CD14-positive monocyte (primary cell): ENCODE results near the gene GRM4. TPM values are rescaled to one million over a fixed set of nuclear protein-coding genes. Genes with fewer than 3 reads are reported as not detected.

ENCODE experiments used
- DNase-seq, 3 donors: peaks; one replicate each; pipeline ENCODE4 v3.0.0-alpha.2; 2011 to 2022
- H2AFZ ChIP-seq: 2 replicates; pipeline ENCODE4 v1.6.0; 2012; ENCODE audit warnings: mild to moderate bottlenecking, low read depth, low read length, inconsistent platforms; ENCODE audit not compliant: insufficient read depth, poor library complexity, severe bottlenecking
- H3K27ac ChIP-seq, 2 donors: 1 replicate in 1 of 2; 2 replicates in 1 of 2; pipeline ENCODE4 v1.5.1; 2012 to 2013; ENCODE audit warnings: low read length in 2 of 2, control low read depth in 1 of 2, inconsistent platforms in 1 of 2, low read depth in 1 of 2, mild to moderate bottlenecking in 1 of 2
- H3K27me3 ChIP-seq, 2 donors: one replicate each; pipeline versions ENCODE4 v1.6.0 to v1.6.1; 2011 to 2013; ENCODE audit warnings: low read length in 2 of 2; ENCODE audit not compliant: control insufficient read depth in 2 of 2, insufficient read depth in 2 of 2
- H3K36me3 ChIP-seq, 2 donors: replicated peaks in 1 of 2; 1 replicate in 1 of 2; 2 replicates in 1 of 2; pipeline versions ENCODE4 v1.5.1 to v1.6.1; 2012 to 2013; ENCODE audit warnings: low read length in 2 of 2, control low read depth in 1 of 2, inconsistent platforms in 1 of 2, mild to moderate bottlenecking in 1 of 2; ENCODE audit not compliant: insufficient read depth in 2 of 2, control insufficient read depth in 1 of 2
- H3K4me1 ChIP-seq, 2 donors: 1 replicate in 1 of 2; 2 replicates in 1 of 2; pipeline versions ENCODE4 v1.5.1 to v1.6.1; 2012 to 2013; ENCODE audit warnings: low read length in 2 of 2, control low read depth in 1 of 2, inconsistent platforms in 1 of 2, mild to moderate bottlenecking in 1 of 2, moderate library complexity in 1 of 2; ENCODE audit not compliant: insufficient read depth in 2 of 2, control insufficient read depth in 1 of 2
- H3K4me2 ChIP-seq: replicated peaks from 2 replicates; pipeline ENCODE3; 2012; ENCODE audit warnings: low read length, moderate library complexity, mild to moderate bottlenecking; ENCODE audit not compliant: poor library complexity, severe bottlenecking; ENCODE audit errors: extremely low read depth
- H3K4me3 ChIP-seq, 3 experiments: fragments of 200-600 bp in 1 of 3; sonication (generic) in 1 of 3; replicated peaks in 1 of 3; 1 replicate in 2 of 3; 2 replicates in 1 of 3; pipeline ENCODE4 v1.5.1; 2011 to 2013; ENCODE audit warnings: low read length in 3 of 3, mild to moderate bottlenecking in 3 of 3, control low read depth in 2 of 3, low read depth in 2 of 3, inconsistent platforms in 1 of 3, moderate library complexity in 1 of 3
- H3K79me2 ChIP-seq: 2 replicates; pipeline ENCODE4 v1.6.0; 2012; ENCODE audit warnings: mild to moderate bottlenecking, control low read depth, inconsistent platforms, low read length, moderate library complexity; ENCODE audit not compliant: insufficient read depth
- H3K9ac ChIP-seq: 2 replicates; pipeline ENCODE4 v1.6.0; 2017; ENCODE audit warnings: low read length, mild to moderate bottlenecking; ENCODE audit not compliant: insufficient read depth, poor library complexity, severe bottlenecking
- H3K9me3 ChIP-seq, 2 donors: replicated peaks in 1 of 2; 1 replicate in 1 of 2; 2 replicates in 1 of 2; pipeline versions ENCODE4 v1.5.1 to v1.6.1; 2012 to 2013; ENCODE audit warnings: low read length in 2 of 2, control low read depth in 1 of 2; ENCODE audit not compliant: control insufficient read depth in 1 of 2, insufficient read depth in 1 of 2
- H4K20me1 ChIP-seq: 2 replicates; pipeline ENCODE4 v1.6.0; 2012; ENCODE audit warnings: mild to moderate bottlenecking, low read length, control low read depth, moderate library complexity; ENCODE audit not compliant: insufficient read depth
- H3K27ac Mint-ChIP-seq, 7 donors: one replicate each; pipeline ENCODE4 v1.8.0; 2020; ENCODE audit warnings: mild to moderate bottlenecking in 7 of 7, mixed read lengths in 7 of 7, moderate library complexity in 6 of 7, inconsistent platforms in 2 of 7
- H3K27me3 Mint-ChIP-seq, 3 donors: one replicate each; pipeline ENCODE4 v1.8.0; 2021 to 2022; ENCODE audit warnings: low read depth in 3 of 3, mild to moderate bottlenecking in 3 of 3, mixed read lengths in 3 of 3, moderate library complexity in 3 of 3, inconsistent platforms in 1 of 3
- H3K36me3 Mint-ChIP-seq, 2 donors: one replicate each; pipeline ENCODE4 v1.8.0; 2020; ENCODE audit warnings: mixed read lengths in 2 of 2, inconsistent platforms in 1 of 2, mild to moderate bottlenecking in 1 of 2
- H3K4me1 Mint-ChIP-seq: one replicate; pipeline ENCODE4 v1.8.0; 2020; ENCODE audit warnings: mild to moderate bottlenecking, mixed read lengths
- H3K4me3 Mint-ChIP-seq, 2 donors: one replicate each; pipeline ENCODE4 v1.8.0; 2020; ENCODE audit warnings: mild to moderate bottlenecking in 2 of 2, mixed read lengths in 2 of 2, moderate library complexity in 1 of 2
- H3K9me3 Mint-ChIP-seq, 7 donors: one replicate each; pipeline ENCODE4 v1.8.0; 2020 to 2022; ENCODE audit warnings: mixed read lengths in 7 of 7, mild to moderate bottlenecking in 6 of 7, moderate library complexity in 6 of 7, inconsistent platforms in 2 of 7
- WGBS: methylation state at CpG from one replicate; pipeline ENCODE4 v1.1.5; 2013; ENCODE audit warnings: missing lambda C conversion rate; ENCODE audit not compliant: insufficient coverage; 5-methylcytosine and 5-hydroxymethylcytosine counted together
- intact Hi-C, 2 donors: fragments of 100-400 bp; cut with micrococcal nuclease; formaldehyde crosslinking; loops; one replicate each; pipeline versions ENCODE4 v1.15.0 to v1.15.1; 2023
- polyA plus RNA-seq, 3 donors: library from polyadenylated mRNA; depleted of rRNA in 1 of 3; unstranded in 2 of 3; stranded (reverse) in 1 of 3; fragments of 300-500 nt in 2 of 3; fragments of >200 nt in 1 of 3; fragmentation: Illumina TruSeq in 2 of 3; gene quantifications; 1 replicate in 2 of 3; 2 replicates in 1 of 3; pipeline ENCODE4 v1.2.3, GENCODE V29; 2012 to 2021
- TF ChIP-seq, protein P1 (sequence below): fragments of 200-600 bp; IDR thresholded peaks from one replicate; pipeline ENCODE4 v1.8.0; 2022; ENCODE audit warnings: antibody characterized with exemption, mild to moderate bottlenecking

The GRM4 gene
- polyA plus RNA-seq, 3 donors: not detected

DNA sequence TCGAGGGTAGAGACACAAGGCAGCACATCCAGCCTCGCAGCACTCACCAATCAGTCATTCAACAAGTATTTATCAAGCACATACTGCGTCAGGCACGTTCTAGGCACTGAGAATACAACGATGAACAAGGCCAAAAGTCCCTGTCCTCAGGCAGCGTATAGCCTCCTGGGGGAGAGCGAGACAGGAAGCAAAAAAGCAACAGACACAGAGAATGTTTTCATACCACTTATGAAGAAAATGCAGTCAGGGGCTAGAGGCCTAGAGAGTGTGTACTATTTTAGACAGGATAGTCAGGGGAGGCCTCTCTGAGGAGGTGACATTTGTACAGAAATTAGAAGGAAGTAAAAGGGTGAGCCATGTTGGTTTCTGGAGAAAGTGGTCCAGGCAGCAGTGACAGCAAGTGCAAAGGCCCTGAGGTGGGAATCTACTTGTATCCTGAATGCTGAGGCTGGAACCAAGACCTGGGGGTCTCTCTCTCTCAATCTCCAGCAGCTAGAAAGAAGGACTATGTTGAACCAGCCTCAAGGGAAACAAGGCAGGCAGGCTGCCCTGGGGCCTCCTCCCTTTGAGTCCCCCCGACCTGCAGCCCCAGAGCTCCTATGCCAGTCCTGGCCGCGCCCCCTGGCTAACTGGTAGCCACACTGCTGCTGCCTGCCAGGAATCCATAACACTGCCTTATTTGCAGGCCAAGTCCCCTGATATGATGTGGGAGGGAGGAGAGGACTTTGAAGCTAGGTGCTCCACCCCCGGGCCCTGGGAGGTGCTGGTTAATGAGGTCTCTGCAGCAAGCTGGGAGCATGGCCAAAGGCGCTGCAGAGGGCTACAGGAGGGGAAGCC, 151.2 kb downstream of the GRM4 start:
- DNase-seq: no peak
- H3K79me2 ChIP-seq: no peaks in the 10 kb centered on the region
- Mint-ChIP-seq H3K4me3 (peak overlapping the region in 1 of 2 donors; percentile 2), H3K9me3 (peaks cover 0 to 5% (median 2%) of the 10 kb centered on the region in 7 donors), H3K27ac (no peak overlapping the region), H3K27me3 (peaks cover 4 to 13% (median 11%) of the 10 kb centered on the region in 3 donors), H3K36me3 (no peaks in the 10 kb centered on the region), H3K4me1 (peaks cover 11% of the 10 kb centered on the region)
- no peaks in the 10 kb centered on the region for H3K36me3 ChIP-seq
- H3K9ac ChIP-seq: no peak overlapping the region
- H4K20me1 ChIP-seq: no peaks in the 10 kb centered on the region
- WGBS: 94% methylated on average over 11 of the region's 12 CpGs
- H3K4me2 ChIP-seq: no peak overlapping the region
- H3K9me3 ChIP-seq: no peaks in the 10 kb centered on the region
- no peak overlapping the region for H2AFZ ChIP-seq
- H3K27me3 ChIP-seq: peaks cover 0 to 2% of the 10 kb centered on the region in 2 donors
- intact Hi-C loops: no loop called here
- peaks cover 0 to 10% of the 10 kb centered on the region in 2 donors for H3K4me1 ChIP-seq
- H3K4me3 ChIP-seq: no peak overlapping the region
- TF ChIP-seq, protein P1, sequence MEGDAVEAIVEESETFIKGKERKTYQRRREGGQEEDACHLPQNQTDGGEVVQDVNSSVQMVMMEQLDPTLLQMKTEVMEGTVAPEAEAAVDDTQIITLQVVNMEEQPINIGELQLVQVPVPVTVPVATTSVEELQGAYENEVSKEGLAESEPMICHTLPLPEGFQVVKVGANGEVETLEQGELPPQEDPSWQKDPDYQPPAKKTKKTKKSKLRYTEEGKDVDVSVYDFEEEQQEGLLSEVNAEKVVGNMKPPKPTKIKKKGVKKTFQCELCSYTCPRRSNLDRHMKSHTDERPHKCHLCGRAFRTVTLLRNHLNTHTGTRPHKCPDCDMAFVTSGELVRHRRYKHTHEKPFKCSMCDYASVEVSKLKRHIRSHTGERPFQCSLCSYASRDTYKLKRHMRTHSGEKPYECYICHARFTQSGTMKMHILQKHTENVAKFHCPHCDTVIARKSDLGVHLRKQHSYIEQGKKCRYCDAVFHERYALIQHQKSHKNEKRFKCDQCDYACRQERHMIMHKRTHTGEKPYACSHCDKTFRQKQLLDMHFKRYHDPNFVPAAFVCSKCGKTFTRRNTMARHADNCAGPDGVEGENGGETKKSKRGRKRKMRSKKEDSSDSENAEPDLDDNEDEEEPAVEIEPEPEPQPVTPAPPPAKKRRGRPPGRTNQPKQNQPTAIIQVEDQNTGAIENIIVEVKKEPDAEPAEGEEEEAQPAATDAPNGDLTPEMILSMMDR: no peak
- no peak overlapping the region for H3K27ac ChIP-seq

DNA sequence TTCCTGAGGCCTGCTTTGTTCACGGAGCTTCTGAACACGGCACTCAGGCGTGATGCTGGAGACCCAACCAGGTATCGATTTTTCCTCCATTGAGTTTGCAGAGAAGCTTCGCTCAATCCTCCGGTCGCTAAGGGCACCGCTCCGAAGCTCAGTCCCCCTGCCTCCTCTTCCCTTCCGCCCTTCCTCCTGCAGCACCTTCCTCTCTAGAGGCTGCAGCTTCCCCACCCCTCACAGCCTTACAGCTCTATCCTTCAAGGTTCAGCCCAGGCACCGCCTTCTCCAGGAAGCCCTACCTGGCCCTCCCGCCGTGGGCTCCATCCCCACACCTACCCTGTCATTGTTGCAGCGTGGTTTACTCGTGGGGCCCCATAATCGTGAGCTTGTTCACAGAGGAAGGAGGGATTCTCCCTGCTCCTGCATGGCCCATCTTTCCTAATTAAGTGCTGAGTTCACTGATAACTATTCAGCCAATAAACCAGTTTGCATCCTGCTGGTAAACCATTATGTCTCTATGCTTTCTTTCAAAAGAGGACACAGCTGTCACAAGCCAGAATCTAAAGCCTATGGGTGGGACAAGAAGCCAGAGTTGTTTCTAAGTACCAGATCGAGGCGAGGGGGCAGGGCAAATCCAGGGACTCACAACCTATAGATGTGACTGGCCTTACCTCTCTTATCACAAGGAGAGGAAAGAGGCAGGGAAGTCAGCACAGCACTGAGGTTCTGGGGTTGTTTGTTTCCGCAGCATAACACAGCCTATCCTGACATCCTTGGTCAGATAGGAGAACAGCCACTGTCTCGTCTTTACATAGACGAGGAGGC, 152.0 kb downstream of the GRM4 start:
- Histone ChIP-seq H3K79me2 (no peaks in the 10 kb centered on the region), H3K36me3 (no peaks in the 10 kb centered on the region), H3K27ac (no peak overlapping the region), H3K9ac (no peak overlapping the region), H2AFZ (no peak overlapping the region), H3K4me3 (no peak overlapping the region), H3K4me2 (no peak overlapping the region), H3K27me3 (peaks cover 0 to 2% of the 10 kb centered on the region in 2 donors), H4K20me1 (no peaks in the 10 kb centered on the region), H3K4me1 (peaks cover 0 to 10% of the 10 kb centered on the region in 2 donors), H3K9me3 (no peaks in the 10 kb centered on the region)
- peak overlapping the region in 1 of 2 donors; percentile 2 for H3K4me3 Mint-ChIP-seq
- H3K4me1 Mint-ChIP-seq: peaks cover 11% of the 10 kb centered on the region
- 81% methylated on average over 13 of the region's 21 CpGs for WGBS
- intact Hi-C loops: no loop called here
- no peaks in the 10 kb centered on the region for H3K36me3 Mint-ChIP-seq
- H3K27ac Mint-ChIP-seq: no peak overlapping the region
- no peak for DNase-seq
- H3K27me3 Mint-ChIP-seq: peaks cover 6 to 13% (median 11%) of the 10 kb centered on the region in 3 donors
- TF ChIP-seq, protein P1: no peak
- peaks cover 0 to 5% (median 2%) of the 10 kb centered on the region in 7 donors for H3K9me3 Mint-ChIP-seq
